Muscle layer of duodenum (tissue), 2 donors: ENCODE data around the gene EML6.
A peak's percentile ranks its signal among the peaks of the same experiment; 100 is the strongest.

Experiments
- H3K27ac ChIP-seq: one replicate; pipeline ENCODE4 v1.7.0; 2013; ENCODE audit warnings: mild to moderate bottlenecking, low read length
- H3K27me3 ChIP-seq: one replicate; pipeline ENCODE4 v1.7.0; 2013; ENCODE audit warnings: low read depth, mild to moderate bottlenecking, control low read depth, low read length
- H3K36me3 ChIP-seq, 2 donors: one replicate each; pipeline ENCODE4 v1.7.0; 2013; ENCODE audit warnings: low read length in 2 of 2, control low read depth in 1 of 2, mild to moderate bottlenecking in 1 of 2; ENCODE audit not compliant: insufficient read depth in 2 of 2, control insufficient read depth in 1 of 2
- H3K4me1 ChIP-seq, 2 donors: one replicate each; pipeline ENCODE4 v1.7.0; 2013; ENCODE audit warnings: low read length in 2 of 2, mild to moderate bottlenecking in 2 of 2, control low read depth in 1 of 2, moderate library complexity in 1 of 2; ENCODE audit not compliant: insufficient read depth in 2 of 2, control insufficient read depth in 1 of 2
- H3K4me3 ChIP-seq, 2 donors: one replicate each; pipeline ENCODE4 v1.7.0; 2013; ENCODE audit warnings: low read length in 2 of 2, low read depth in 1 of 2, mild to moderate bottlenecking in 1 of 2
- H3K9me3 ChIP-seq, 2 donors: one replicate each; pipeline ENCODE4 v1.7.0; 2013; ENCODE audit warnings: low read length in 2 of 2, control low read depth in 1 of 2, mild to moderate bottlenecking in 1 of 2; ENCODE audit not compliant: control insufficient read depth in 1 of 2
- donor health status: healthy.

EML6 gene

DNA sequence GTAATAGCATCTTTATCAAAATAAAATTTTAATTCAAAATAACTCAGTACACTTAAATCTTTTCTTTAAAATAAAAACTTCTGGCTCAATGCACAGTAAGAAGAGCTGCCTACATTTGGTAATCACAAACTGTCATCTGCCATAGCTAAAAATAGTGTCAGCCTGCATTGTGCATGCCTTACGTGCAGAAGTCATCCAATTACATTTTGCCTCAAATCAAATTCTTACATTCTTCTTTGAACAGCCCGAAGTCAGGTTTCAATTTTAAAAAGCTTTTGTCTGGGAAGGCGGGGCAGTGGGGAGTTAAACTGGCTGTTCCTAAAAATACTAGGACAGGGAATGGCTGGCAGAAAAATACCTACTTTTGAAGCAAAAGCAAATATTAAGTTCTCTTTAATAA lies 275.7 kb downstream of the EML6 start:
- Histone ChIP-seq H3K4me1 (peaks cover 6 to 58% of the 10 kb centered on the region in 2 donors), H3K9me3 (no peaks in the 10 kb centered on the region), H3K36me3 (no peaks in the 10 kb centered on the region), H3K27me3 (no peaks in the 10 kb centered on the region), H3K27ac (no peak overlapping the region), H3K4me3 (no peak overlapping the region)

DNA sequence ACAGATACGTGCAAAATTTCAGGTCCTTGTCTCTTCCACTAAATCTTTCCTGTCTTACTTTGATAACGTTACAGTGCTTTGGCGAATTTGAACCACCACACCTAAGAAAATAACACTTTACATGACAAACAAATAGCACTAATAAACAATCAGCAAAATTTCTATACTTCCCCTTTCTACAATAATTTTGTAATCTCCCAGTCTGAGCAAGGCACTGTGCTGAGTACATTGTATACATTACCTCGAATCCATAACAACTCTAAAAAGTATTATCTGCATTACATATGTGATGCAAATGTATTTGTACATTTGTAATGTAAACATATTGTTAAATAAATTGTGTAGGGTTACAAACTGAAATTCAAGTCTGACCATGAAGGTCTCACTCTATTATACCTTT lies 276.9 kb downstream of the EML6 start:
- H3K36me3 ChIP-seq, result no peaks in the 10 kb centered on the region
- H3K4me3 ChIP-seq, result no peak overlapping the region
- H3K27ac ChIP-seq, result no peak overlapping the region
- no peaks in the 10 kb centered on the region for H3K9me3 ChIP-seq
- H3K4me1 ChIP-seq, result peaks cover 6 to 57% of the 10 kb centered on the region in 2 donors
- H3K27me3 ChIP-seq, result no peaks in the 10 kb centered on the region

DNA sequence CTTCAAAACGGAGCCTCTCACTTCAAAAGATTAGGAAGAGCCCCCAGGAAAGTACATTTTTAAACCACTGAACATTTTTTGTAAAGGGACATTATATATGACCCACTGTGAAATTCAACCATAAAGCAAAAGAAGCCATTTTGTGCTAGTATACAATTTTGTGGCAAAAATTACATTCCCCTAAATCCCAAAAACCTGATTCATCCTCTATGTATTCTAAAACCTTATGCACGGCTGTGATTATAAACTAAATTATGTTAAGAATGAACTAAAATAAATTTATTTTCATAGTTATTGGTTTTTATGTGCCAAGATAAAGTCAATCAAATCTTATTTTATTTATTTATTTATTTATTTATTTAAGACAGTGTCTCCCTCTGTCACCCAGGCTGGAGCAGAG lies 278.3 kb downstream of the EML6 start:
- no peaks in the 10 kb centered on the region for H3K36me3 ChIP-seq
- H3K9me3 ChIP-seq, result no peaks in the 10 kb centered on the region
- no peak overlapping the region for H3K27ac ChIP-seq
- H3K4me1 ChIP-seq, result peaks cover 6 to 53% of the 10 kb centered on the region in 2 donors
- H3K27me3 ChIP-seq, result no peaks in the 10 kb centered on the region
- H3K4me3 ChIP-seq, result no peak overlapping the region

DNA sequence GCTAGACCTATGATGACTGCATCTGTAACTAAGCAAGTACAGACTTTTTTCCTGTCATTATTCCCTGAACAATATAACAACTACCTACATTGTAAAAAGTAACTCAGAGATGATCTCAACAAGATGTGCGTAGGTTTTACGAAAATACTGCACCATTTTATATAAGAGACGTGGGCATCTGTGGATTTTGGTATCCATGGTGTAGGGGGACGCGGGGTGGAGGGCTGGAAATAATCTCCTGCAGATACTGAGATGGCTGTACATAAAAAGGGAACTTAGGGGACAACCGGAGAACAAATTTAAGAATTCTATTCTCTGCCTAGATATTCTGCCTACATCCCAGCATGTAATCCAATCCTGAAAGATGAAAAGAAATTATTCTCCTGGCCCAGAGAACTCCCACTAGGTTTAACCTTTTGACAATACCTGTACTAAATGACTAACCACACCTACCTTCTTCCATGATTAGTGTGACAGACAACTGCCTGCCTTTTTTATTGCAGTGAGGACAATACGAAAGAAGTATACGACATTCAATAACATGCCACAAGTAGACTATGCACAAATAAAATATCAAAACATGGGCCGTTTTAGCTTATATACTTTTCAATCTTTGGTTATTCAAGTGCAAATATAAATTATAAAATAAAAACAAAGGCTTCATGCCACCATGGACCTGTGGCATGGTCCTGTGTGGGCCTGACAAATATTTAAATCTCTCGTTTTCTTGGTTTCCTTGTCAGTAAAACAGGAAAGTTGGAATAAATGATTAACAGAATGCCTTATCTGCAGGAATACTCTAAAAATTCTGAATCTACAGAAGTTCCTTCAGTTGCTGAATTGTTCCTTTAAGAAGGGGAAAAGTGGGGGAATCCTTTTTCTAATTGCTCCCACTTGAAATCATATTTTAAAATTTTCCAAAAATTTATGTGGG lies 280.5 kb downstream of the EML6 start:
- Histone ChIP-seq H3K4me3 (no peak overlapping the region), H3K36me3 (no peaks in the 10 kb centered on the region), H3K27me3 (no peaks in the 10 kb centered on the region), H3K4me1 (peaks cover 6 to 60% of the 10 kb centered on the region in 2 donors), H3K27ac (no peak overlapping the region), H3K9me3 (no peaks in the 10 kb centered on the region)

DNA sequence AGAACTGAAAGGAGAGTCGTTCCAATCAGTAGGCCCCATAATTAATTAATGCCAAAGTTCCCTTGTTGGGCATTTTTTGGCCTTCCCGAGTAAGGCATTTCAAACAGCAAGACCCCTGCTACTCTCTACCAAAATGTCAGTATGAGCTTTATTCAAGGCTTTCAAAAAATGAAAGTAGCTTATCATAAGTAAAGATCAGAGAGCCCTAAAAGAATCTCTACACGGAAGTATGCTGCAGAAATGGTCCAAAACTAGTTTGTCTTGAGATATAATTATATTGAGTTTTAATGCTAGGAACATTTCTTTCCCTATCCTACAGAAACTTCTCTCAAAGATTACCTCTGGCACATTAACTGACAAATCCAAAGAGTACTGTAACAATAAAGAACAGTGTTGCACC lies 282.8 kb downstream of the EML6 start:
- Histone ChIP-seq H3K27ac (no peak overlapping the region), H3K4me3 (no peak overlapping the region), H3K27me3 (no peaks in the 10 kb centered on the region), H3K36me3 (no peaks in the 10 kb centered on the region), H3K9me3 (no peaks in the 10 kb centered on the region), H3K4me1 (peaks cover under 1 to 68% of the 10 kb centered on the region in 2 donors)

DNA sequence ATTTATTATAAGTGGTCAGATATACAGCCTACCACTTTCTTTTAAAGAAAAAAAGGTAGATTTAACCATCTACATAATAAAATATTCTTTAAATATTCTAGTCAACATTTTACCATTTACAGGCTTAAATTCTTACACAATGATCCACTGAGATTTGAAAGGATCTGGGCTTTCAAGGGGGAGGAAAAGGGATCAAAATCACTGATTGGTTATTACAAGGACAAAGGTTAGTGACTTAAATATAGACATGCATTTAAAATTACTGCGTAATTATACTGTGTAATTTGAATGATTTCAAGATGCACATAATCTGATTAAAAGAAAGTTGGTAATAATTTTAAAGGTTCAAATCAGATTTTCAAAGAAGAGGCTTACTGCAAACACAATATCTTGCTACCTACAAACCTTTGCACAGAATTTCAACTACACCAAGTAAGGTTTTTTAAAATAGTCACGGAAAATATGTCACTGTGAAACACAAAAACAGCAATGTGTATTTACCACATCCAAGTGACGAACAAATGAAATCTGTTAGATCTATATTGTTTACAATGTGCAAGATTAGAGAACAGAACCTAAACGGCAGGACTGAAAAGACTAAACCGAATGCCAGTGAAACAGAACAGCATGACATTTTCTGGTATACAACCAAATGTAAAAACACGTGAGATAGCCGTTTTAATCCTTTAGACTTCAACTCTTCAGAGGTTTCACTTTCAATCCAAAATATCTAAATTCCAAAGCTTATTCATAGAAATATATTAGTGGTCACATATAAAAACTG lies 286.0 kb downstream of the EML6 start:
- Histone ChIP-seq H3K9me3 (no peaks in the 10 kb centered on the region), H3K36me3 (no peaks in the 10 kb centered on the region), H3K27me3 (no peaks in the 10 kb centered on the region), H3K4me3 (peak overlapping the region; percentile 56 to 61), H3K4me1 (peaks cover 24 to 80% of the 10 kb centered on the region in 2 donors), H3K27ac (peak overlapping the region; percentile 79)

DNA sequence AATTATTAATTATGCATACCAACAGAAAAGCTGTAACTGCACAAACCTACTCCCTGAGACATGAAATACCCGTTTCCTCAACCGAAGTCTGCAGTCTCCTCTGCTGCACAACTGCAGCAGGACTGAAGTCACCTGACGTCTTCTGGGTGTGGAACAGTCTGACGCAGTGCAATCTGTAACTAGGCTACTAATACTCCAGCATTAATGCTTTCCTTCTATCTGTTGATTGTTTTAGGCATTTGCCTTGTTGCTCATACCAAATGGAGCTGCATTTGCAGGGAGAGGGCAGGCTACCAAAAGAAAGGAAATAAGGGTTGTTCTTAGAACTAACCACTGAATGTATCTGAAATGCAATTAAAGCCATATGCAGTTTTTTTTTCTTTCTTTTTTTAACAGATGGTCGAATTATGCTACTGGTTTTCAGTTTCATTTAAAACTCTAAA lies 286.7 kb downstream of the EML6 start:
- peaks cover 24 to 75% of the 10 kb centered on the region in 2 donors for H3K4me1 ChIP-seq
- peak overlapping the region; percentile 79 for H3K27ac ChIP-seq
- no peaks in the 10 kb centered on the region for H3K9me3 ChIP-seq
- H3K36me3 ChIP-seq, result no peaks in the 10 kb centered on the region
- H3K27me3 ChIP-seq, result no peaks in the 10 kb centered on the region
- H3K4me3 ChIP-seq, result peak overlapping the region; percentile 56 to 61

DNA sequence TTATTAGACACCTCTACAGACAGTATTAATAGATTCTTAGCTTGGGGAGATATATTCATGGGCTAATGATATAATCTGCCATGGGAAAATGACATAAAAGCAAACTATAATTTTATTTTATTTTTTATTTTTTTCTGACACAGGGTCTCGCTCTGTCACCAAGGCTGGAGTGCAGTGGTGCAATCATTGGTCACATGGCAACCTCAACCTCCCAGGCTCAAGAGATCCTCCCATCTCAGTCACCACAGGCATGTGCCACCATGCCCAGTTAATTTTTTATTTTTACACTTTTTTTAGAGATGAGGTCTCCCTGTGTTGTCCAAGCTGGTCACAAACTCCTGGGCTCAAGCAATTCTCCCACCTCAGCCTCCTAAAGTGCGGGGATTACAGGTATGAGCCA lies 287.5 kb downstream of the EML6 start:
- peaks cover 28 to 82% of the 10 kb centered on the region in 2 donors for H3K4me1 ChIP-seq

DNA sequence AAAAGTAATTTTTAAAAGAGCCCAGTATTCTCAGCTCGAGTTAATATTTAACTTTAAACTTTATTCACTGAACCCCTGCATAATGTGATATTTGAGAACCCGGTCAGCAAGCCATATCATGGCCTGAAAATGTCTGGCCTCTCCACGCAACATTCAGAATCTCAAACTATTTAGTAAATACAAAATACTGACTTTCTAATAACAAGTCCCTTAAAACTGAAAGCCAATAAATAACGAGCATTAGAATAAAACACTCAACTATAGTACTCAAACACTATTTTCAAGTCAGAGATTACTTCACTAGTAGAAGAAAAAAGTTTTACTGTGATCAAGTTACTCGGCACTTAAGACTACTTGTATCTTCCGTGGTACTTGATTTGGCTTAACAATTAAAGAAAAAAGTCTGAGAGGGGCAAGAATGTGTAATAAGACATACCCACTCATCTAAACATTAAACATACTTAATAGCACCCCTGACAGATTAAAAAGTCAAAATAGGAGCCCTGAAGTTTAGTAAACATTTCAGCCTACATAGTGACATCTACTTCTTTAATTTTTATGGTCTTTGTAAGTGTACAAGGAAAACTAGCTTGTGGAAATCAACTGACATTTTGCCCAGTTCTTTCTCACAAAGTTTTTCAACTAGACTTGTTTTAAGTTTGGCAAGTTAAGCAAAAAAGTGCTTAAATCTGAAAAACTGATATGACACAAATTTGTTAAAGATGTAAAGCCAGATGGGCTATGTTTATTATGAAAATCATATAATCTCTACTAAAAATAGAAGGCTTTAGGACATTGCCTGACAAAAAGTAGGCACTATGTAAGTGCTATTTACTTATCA lies 288.6 kb downstream of the EML6 start:
- H3K9me3 ChIP-seq, result no peaks in the 10 kb centered on the region
- H3K4me3 ChIP-seq, result peak overlapping the region in 1 of 2 donors; percentile 10
- H3K27me3 ChIP-seq, result no peaks in the 10 kb centered on the region
- no peaks in the 10 kb centered on the region for H3K36me3 ChIP-seq
- peak overlapping the region; percentile 24 for H3K27ac ChIP-seq
- peaks cover 28 to 73% of the 10 kb centered on the region in 2 donors for H3K4me1 ChIP-seq

More for the DNA sequence above, 287.5 kb downstream of the EML6 start:
- Histone ChIP-seq H3K36me3 (no peaks in the 10 kb centered on the region), H3K27ac (peak overlapping the region; percentile 24), H3K4me3 (no peak overlapping the region), H3K9me3 (no peaks in the 10 kb centered on the region), H3K27me3 (no peaks in the 10 kb centered on the region)

DNA sequence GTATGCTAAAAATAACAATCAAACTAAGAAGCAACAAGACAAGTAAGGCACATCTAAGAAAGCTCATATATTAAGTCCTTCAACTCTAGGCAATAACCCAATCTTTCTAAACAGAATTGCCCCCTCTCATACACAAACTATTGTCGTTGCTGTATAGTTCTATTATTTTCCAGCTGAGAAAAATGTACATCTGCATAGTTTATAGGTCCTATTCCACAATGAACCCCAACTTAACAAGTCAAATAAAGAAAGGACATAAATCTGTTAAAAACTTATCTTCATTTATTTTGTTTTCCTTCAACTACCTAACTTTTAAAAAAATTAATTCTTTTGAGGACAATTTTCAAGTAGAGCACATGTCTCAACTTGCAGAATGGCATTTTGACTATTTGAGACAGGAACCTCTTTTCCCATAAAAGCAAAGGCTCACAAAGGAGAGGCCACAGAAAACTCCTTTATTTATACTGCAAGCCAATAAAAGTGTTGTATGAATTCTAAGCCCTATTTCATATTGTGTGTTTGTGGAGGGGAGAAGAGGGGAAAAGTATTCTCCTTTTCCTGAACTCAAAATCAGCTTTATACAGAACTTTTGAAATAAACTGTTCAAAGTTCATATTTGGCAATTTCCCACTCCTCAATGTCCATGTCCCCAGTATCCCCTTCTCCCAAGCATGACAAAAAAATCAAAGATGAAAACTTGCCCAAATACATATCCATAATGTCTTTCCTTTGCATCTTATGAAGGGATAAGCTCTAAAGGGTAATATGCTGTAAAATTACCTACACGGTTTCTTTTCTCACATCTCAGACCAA lies 289.4 kb downstream of the EML6 start:
- H3K4me1 ChIP-seq, result peaks cover 28 to 66% of the 10 kb centered on the region in 2 donors

More for the DNA sequence above, 289.4 kb downstream of the EML6 start:
- H3K27me3 ChIP-seq, result no peaks in the 10 kb centered on the region
- no peaks in the 10 kb centered on the region for H3K36me3 ChIP-seq
- no peak overlapping the region for H3K4me3 ChIP-seq
- no peak overlapping the region for H3K27ac ChIP-seq
- no peaks in the 10 kb centered on the region for H3K9me3 ChIP-seq
